Neutrophil (primary cell): ENCODE data around the gene ANKS1B.
A peak's percentile ranks its signal among the peaks of the same experiment; 100 is the strongest.

Experiments
- H3K27ac ChIP-seq: fragments of 200-600 bp; sonication (generic); 2 replicates; pipeline ENCODE4 v1.5.1; 2016; ENCODE audit warnings: mild to moderate bottlenecking, moderate library complexity
- H3K27me3 ChIP-seq: fragments of 200-600 bp; sonication (generic); 2 replicates; pipeline ENCODE4 v1.6.0; 2016; ENCODE audit warnings: mild to moderate bottlenecking
- H3K36me3 ChIP-seq: fragments of 200-600 bp; sonication (generic); 2 replicates; pipeline ENCODE4 v1.5.1; 2017
- H3K4me1 ChIP-seq, 2 experiments: fragments of 200-600 bp in 1 of 2; sonication (generic) in 1 of 2; 1 replicate in 1 of 2; 2 replicates in 1 of 2; pipeline versions ENCODE4 v1.5.1 to v1.6.1; 2013 to 2016; ENCODE audit warnings: low read depth in 1 of 2, low read length in 1 of 2, mild to moderate bottlenecking in 1 of 2, moderate library complexity in 1 of 2; ENCODE audit not compliant: control insufficient read depth in 1 of 2, insufficient read depth in 1 of 2
- H3K4me3 ChIP-seq, 2 experiments: fragments of 200-600 bp in 1 of 2; sonication (generic) in 1 of 2; 1 replicate in 1 of 2; 2 replicates in 1 of 2; pipeline ENCODE4 v1.5.1; 2013 to 2016; ENCODE audit warnings: low read depth in 1 of 2, low read length in 1 of 2, mild to moderate bottlenecking in 1 of 2, moderate library complexity in 1 of 2
- H3K9me3 ChIP-seq: fragments of 200-600 bp; sonication (generic); 2 replicates; pipeline ENCODE4 v1.5.1; 2016
- CTCF ChIP-seq: fragments of 200-600 bp; sonication (generic); IDR thresholded peaks from 2 replicates; pipeline ENCODE4 v1.5.1; 2016; ENCODE audit warnings: antibody characterized with exemption

The ANKS1B gene

GRCh38 chr12:98735821-98736220, 1248.9 kb downstream of the ANKS1B start:
- no peak for TF ChIP-seq CTCF
- Histone ChIP-seq H3K9me3 (no peaks in the 10 kb centered on the region), H3K4me1 (no peaks in the 10 kb centered on the region), H3K27me3 (peaks cover 13% of the 10 kb centered on the region), H3K27ac (peak overlapping the region; percentile 23), H3K36me3 (peaks cover 72% of the 10 kb centered on the region), H3K4me3 (no peak overlapping the region)

- H3K4me1 ChIP-seq: no peaks in the 10 kb centered on the region
- H3K27ac ChIP-seq: no peak overlapping the region
- TF ChIP-seq CTCF: no peak
- no peaks in the 10 kb centered on the region for H3K9me3 ChIP-seq
- peaks cover 92% of the 10 kb centered on the region for H3K36me3 ChIP-seq
- no peaks in the 10 kb centered on the region for H3K27me3 ChIP-seq
- no peak overlapping the region for H3K4me3 ChIP-seq
Observed at GRCh38 chr12:98733667-98734350, 1250.9 kb downstream of the ANKS1B start.

GRCh38 chr12:98730412-98730811, 1254.3 kb downstream of the ANKS1B start:
- Histone ChIP-seq H3K9me3 (no peaks in the 10 kb centered on the region), H3K36me3 (peaks cover 100% of the 10 kb centered on the region), H3K27ac (peak overlapping the region; percentile 19), H3K4me3 (no peak overlapping the region), H3K4me1 (no peaks in the 10 kb centered on the region), H3K27me3 (no peaks in the 10 kb centered on the region)
- no peak for TF ChIP-seq CTCF

GRCh38 chr12:98727196-98727595, 1257.5 kb downstream of the ANKS1B start:
- Histone ChIP-seq H3K4me1 (no peaks in the 10 kb centered on the region), H3K4me3 (no peak overlapping the region), H3K27ac (no peak overlapping the region), H3K36me3 (peaks cover 100% of the 10 kb centered on the region), H3K27me3 (no peaks in the 10 kb centered on the region), H3K9me3 (no peaks in the 10 kb centered on the region)
- no peak for TF ChIP-seq CTCF

GRCh38 chr12:98725476-98726247, 1259.1 kb downstream of the ANKS1B start:
- peaks cover 100% of the 10 kb centered on the region for H3K36me3 ChIP-seq
- no peak overlapping the region for H3K27ac ChIP-seq
- no peak overlapping the region for H3K4me3 ChIP-seq
- TF ChIP-seq CTCF: no peak
- no peaks in the 10 kb centered on the region for H3K9me3 ChIP-seq
- H3K27me3 ChIP-seq: no peaks in the 10 kb centered on the region
- no peaks in the 10 kb centered on the region for H3K4me1 ChIP-seq
